GM18519 (cell line): ENCODE measurements around the gene SRP68.
"Not testable (repeated sequence)": the region's sequence is repeated elsewhere in the genome, so short reads cannot be mapped to it uniquely, and the experiment has no call there.

Experiments
- ATAC-seq: cut with Tn5 transposase; IDR thresholded peaks from one replicate; pipeline ENCODE4 v1.9.1; 2021; ENCODE audit warnings: mild to moderate bottlenecking, moderate library complexity; ENCODE audit not compliant: unreplicated experiment, low FRiP score

SRP68 gene

GRCh38 chr17:76049239-76049638 is 23.1 kb downstream of the SRP68 start:
- no peak for ATAC-seq

DNA sequence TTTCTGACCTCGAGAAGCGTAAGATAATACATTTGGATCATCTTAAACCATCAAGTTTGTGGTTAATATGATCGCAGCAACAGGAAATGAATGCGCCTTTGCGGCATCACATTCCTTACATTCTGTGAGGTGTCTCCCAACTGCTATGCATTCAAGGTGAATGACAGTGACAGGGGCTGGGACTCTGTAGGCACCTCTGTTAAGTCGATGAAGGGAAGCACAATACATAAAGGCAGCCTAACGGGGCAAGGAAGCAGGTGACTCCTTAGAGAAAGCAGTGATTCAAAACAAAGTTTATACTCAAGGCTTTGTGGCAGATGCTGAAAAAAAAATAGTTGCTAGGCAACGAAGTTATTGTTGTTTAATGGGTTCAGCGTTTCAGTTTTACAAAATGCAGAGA is 23.6 kb downstream of the SRP68 start:
- no peak for ATAC-seq

DNA sequence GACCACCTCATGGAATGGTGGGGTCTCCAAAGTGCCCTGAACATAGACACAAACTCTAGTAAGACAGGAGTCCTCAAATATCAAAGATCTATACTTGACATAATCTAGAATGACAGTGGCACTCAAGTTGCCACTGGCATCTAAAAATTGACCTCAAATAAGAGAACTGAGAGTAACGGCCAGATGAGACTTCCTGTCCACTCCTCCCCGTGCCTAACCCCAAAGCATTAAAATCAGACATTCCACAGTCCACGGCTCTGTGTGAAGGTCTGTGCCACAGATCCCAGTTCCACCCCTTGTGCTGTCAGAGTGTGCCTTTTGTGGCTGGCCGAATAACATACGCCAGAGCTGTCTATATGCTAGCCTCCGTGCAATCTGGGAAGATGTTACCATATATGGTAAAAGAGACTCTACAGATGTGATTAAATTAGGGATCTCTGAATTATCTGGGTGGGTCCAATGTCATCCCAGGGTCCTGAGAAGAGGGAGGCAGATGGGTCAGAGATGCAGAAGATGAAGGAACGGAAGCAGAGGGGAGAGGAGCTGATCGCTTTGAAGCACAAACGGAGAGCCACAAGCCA is 24.2 kb downstream of the SRP68 start:
- no peak for ATAC-seq

- ATAC-seq: no peak
Measured at GRCh38 chr17:76046064-76046463, 26.3 kb downstream of the SRP68 start.

DNA sequence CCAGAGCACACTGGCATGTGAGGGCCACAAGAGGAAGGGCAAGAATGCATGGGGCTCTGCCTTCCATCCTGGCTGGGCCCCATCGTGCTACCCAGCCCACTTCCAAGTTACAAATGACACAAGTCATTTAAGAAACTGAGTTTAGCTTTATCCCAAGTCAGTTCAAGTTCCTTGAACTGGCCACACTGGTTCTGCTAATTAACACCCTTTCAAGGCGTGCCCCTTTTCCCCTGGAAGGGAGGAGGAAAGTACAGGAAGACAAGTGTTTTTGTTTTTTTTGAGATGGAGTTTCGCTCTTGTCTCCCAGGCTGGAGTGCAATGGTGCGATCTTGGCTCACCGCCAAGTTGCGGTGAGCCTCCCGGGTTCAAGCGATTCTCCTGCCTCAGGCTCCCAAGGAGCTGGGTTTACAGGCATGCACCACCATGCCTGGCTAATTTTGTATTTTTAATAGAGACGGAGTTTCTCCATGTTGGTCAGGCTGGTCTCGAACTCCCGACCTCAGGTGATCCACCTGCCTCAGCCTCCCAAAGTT is 27.8 kb downstream of the SRP68 start:
- ATAC-seq: not testable (repeated sequence)

DNA sequence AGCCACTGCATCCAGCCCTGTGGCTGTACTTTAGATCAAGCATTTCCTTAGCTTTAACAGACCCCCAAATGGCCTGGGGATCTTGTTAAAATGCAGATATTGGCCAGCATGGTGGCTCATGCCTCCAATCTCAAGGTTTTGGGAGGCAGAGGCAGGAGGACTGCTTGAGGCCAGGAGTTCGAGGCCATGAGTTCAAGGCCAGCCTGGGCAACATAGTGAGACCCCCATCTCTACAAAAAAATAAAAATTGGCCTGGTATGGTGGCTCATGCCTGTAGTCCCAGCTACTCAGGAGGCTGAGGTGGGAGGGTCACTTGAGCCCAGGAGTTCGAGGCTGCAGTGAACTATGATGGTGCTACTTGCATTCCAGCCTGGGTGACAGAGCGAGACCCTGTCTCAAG is 29.4 kb downstream of the SRP68 start:
- ATAC-seq: not testable (repeated sequence)

GRCh38 chr17:76040376-76040775 is 31.9 kb downstream of the SRP68 start:
- ATAC-seq: no peak

DNA sequence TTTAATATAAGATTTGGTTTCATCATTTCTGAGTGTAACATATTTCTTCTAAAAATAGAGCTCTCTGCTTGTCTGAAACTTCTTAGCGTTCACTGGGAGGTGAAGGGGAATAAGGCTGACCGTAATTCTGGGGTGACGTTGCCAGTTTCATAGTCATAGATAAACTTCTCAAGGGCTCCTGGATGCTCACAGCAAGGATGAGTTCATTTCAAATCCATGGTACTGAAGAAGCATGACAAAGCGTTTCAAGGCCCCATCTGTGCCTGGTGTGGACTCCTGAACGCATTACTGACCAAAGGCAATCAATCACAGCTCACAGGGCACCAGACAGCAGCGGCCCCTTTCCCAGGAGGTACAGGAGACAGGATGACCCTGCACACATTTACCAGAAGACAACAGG is 33.2 kb downstream of the SRP68 start:
- no peak for ATAC-seq

DNA sequence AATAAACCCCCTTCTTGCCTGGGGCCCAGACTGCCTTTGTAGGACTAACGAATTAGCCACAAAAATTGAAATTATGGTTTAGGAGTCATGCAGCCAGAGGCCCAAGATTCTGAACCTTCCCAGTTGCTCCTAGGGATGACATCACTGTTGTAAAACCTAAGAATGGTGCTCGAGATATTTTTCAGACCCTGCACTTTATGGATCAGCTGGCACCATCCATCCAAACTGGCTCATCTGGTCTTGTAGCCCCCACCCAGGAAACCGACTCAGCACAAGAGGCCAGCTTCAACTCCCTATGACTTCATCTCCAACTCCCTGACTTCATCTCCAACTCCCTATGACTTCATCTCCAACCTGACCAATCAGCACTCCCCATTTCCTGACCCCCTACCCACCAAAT is 34.3 kb downstream of the SRP68 start:
- no peak for ATAC-seq

DNA sequence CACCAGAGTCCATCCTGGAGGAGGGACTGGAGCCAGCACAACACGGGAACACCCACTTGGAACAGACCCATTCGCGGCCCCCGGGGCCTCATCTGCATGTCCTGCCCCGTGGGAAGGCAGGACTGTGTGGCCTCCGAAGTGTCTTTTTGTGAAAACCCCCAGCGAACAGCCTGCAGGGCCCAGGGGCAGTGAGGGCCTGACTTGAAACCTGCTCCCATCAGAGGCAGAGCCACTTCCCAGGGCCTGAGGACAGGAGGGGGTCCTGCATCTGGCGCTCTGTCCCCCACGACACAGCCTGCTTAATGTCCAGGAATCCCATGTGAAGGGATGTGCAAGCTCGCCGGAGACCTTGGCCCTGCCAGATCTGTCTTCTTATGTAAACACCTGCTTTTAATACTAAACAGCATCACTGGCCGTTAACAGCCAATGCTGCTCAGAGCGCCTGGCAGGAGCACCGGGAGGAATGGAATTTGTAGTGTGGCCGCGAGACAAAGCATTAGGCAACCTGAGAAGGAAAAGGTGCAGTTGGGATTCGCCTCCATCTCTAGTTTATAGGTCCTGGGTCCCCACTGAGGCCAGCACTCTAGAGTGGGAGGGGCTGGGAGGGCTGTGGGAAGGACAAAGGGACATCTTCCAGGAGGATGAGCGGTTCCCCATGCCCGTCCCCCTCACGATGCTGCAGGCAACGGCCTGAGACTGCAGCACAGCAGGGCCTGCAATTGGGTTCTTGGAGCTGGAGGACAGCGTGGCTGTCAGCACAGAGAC is 35.6 kb downstream of the SRP68 start:
- no peak for ATAC-seq

DNA sequence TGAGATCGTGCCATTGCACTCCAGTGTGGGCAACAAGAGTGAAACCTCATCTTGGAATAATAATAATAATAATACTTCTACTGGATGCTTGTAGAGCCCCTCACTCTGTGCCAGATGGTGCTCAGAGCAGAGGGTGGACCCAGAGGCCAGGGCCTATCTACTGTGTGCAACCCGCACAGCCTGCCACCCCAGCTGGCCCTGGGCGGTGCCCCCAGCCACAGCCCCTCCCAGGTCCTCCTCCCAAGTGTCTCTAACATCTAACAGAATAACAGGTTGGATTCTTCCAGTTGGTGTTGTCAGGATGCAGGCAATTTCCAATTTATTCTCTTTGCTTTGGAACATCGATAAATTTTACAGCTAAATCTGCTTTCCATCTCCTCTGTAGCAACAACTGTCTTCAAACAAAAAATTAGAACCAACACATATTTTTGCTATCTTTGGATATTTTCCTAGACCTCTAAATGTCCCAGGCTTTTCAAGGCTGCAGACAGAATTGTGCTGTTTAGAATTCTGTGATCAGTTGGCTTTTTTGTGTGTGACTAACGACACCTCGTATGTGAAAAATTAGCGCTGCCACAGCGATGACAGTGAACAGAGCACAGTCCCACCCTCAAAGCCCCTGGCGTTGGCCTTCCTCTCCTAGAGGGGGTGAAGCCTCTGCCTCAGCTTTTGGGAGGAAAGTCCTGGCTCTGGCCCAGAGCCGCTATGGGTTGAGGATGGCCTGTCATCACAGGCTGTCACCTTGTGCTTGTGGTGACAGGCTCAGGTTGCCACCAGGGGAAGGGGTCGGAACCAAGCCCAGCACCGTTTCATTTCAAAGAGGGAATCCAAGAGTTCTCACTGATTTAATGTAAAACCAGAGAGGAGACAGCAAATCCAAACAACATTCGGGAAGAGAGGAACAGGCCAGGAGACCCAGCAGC is 37.6 kb downstream of the SRP68 start:
- ATAC-seq: no peak

GRCh38 chr17:76033139-76033538 is 39.2 kb downstream of the SRP68 start:
- no peak for ATAC-seq

GRCh38 chr17:76032780-76033108 is 39.6 kb downstream of the SRP68 start:
- ATAC-seq: no peak

GRCh38 chr17:76032073-76032779 is 40.1 kb downstream of the SRP68 start:
- no peak for ATAC-seq

GRCh38 chr17:76027159-76027839 is 45.0 kb downstream of the SRP68 start, which contains the start of gene EVPL:
EVPL (minus strand) TSS chr17:76027306; CDS start chr17:76027198, 108 bp downstream.
- ATAC-seq: no peak

DNA sequence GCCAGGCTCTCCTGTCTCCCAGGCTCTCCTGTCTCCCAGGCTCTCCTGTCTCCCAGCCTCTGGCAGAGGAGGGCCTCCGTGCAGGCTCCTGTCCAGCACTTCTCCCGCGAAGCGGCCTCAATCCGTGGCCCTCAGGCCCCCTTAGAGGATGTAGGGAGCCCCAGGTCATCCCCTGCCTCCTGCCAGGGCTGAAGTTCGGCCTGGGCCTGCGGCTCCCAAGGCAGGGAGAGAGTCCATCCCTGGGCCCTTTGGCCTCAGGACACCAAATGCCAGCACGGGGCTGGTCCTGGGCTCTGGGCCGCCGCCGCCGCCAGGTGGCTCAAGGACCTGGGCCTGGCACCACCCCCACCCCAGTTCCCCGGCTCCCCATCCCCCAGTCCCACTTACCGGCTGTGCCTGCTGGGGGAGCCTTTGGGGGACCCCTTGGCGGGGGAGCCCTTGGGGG is 45.6 kb downstream of the SRP68 start:
- no peak for ATAC-seq

DNA sequence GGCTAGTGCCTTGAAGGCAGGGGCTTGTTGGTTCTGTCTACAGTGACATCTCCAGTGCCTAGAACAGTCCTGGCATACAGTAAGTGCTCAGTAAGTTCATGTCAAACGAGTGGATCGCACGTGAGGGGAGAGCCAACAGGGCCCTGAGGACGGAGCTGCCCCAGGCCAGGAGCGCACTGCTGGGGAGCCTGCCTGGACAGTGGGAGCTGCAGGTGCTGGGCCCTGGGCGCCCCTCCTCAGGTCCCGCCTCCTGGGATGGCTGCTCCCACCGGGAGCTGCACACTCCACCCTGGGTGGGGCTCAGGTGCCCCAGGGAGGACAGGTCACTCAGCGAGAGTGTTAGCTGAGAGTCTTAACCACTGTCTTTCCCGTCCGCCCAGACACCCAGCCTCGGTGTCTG is 47.0 kb downstream of the SRP68 start:
- ATAC-seq: no peak

DNA sequence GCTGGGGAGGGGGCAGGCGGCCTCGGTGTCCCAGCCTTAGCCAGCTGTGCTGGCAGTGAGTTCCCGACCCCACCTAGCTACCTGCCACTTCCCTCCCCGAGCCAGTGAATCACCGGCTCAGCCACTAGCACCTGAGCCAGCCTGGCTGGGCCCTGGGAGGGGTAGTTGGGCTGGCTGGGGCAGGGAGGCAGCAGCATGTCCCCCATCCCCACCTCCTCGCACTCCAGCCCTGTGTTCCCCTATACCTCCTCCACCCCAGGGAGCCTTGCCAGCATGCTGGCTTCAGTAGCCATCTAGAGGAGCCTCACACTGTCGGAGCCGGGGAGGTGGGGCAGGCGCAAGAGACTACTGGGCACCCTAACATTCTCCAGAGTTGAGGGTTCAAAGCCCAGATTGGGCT is 48.0 kb downstream of the SRP68 start:
- no peak for ATAC-seq

DNA sequence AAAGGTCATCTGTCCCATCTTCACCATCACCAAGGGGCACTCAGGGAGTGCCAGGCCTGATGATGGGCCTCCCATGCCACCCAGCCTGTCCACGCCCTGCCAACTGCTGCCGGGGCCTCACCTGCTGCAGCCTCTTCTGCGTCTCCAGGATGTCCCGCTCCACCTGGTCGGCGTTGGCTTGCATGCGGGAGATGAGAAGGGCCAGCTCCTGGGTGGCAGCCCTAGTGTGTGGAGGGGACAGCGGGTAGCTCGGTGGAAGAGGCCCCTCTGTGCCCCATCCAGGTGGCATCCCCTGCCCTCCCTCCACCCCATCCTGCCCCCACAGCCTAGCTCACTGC is 48.4 kb downstream of the SRP68 start:
- no peak for ATAC-seq
